Measurements from ENCODE around the gene STAG1. TPM values are rescaled to one million over a fixed set of nuclear protein-coding genes. Genes with fewer than 3 reads are reported as not detected.
"Not testable (repeated sequence)": the region's sequence is repeated elsewhere in the genome, so short reads cannot be mapped to it uniquely, and the experiment has no call there.

STAG1 gene
- total RNA-seq, 2 experiments from 2014 or later: 51.9 to 52.1 TPM

- POLR2A ChIA-PET: no interaction called here
- CTCF ChIA-PET: no interaction called here
Observed at GRCh38 chr3:136714020-136714419, 38.2 kb downstream of the STAG1 start.

GRCh38 chr3:136712941-136713340 lies 39.2 kb downstream of the STAG1 start:
- POLR2A ChIA-PET: no interaction called here
- CTCF ChIA-PET: no interaction called here

GRCh38 chr3:136711888-136712287 lies 40.3 kb downstream of the STAG1 start:
- POLR2A ChIA-PET, CTCF ChIA-PET: not testable (repeated sequence)

GRCh38 chr3:136711277-136711676 lies 40.9 kb downstream of the STAG1 start:
- ChIA-PET CTCF (no interaction called here), POLR2A (no interaction called here)

- POLR2A ChIA-PET, CTCF ChIA-PET: not testable (repeated sequence)
Observed at GRCh38 chr3:136709775-136710174, 42.4 kb downstream of the STAG1 start.

- POLR2A ChIA-PET: no interaction called here
- CTCF ChIA-PET: interaction anchor here (0.6 to 1.4 kb wide), 2 partner anchors 44 to 435 kb away, joined by 3 to 4 read pairs; no protein-coding TSS in a partner anchor
Observed at GRCh38 chr3:136708333-136708985, 43.7 kb downstream of the STAG1 start.

GRCh38 chr3:136703429-136703828 lies 48.7 kb downstream of the STAG1 start:
- ChIA-PET CTCF (no interaction called here), POLR2A (no interaction called here)

- CTCF ChIA-PET: no interaction called here
- POLR2A ChIA-PET: no interaction called here
Observed at GRCh38 chr3:136699271-136699828, 52.8 kb downstream of the STAG1 start.

GRCh38 chr3:136698361-136698760 lies 53.8 kb downstream of the STAG1 start:
- CTCF ChIA-PET: interaction anchor here (0.5 kb wide), 1 partner anchor 293 kb away, joined by 4 read pairs; no protein-coding TSS in a partner anchor
- POLR2A ChIA-PET: no interaction called here

GRCh38 chr3:136696797-136697196 lies 55.4 kb downstream of the STAG1 start:
- CTCF ChIA-PET: no interaction called here
- POLR2A ChIA-PET: no interaction called here

GRCh38 chr3:136694321-136694720 lies 57.9 kb downstream of the STAG1 start:
- ChIA-PET POLR2A (interaction anchor here (0.7 kb wide), 1 partner anchor 95 kb away, joined by 3 read pairs; no protein-coding TSS in a partner anchor), CTCF (interaction anchor here (1.2 kb wide), 1 partner anchor 58 kb away, joined by 3 read pairs; no protein-coding TSS in a partner anchor)

- CTCF ChIA-PET: interaction anchor here (0.7 to 1.3 kb wide), 3 partner anchors 15 to 62 kb away, joined by 3 read pairs; partner anchors contain the start of gene STAG1
- POLR2A ChIA-PET: no interaction called here
Observed at GRCh38 chr3:136690599-136690998, 61.6 kb downstream of the STAG1 start.

GRCh38 chr3:136685882-136686281 lies 66.3 kb downstream of the STAG1 start:
- CTCF ChIA-PET: interaction anchor here (1.5 kb wide), 1 partner anchor 66 kb away, joined by 3 read pairs; the partner anchor contains the start of gene STAG1
- POLR2A ChIA-PET: no interaction called here

GRCh38 chr3:136682740-136683312 lies 69.4 kb downstream of the STAG1 start:
- ChIA-PET CTCF (no interaction called here), POLR2A (no interaction called here)

GRCh38 chr3:136678981-136679380 lies 73.2 kb downstream of the STAG1 start:
- ChIA-PET CTCF (interaction anchor here (0.6 to 0.7 kb wide), 2 partner anchors 183 to 1696 kb away, joined by 3 to 4 read pairs; no protein-coding TSS in a partner anchor), POLR2A (no interaction called here)

GRCh38 chr3:136676009-136676408 lies 76.2 kb downstream of the STAG1 start:
- ChIA-PET CTCF (no interaction called here), POLR2A (no interaction called here)

GRCh38 chr3:136675150-136675858 lies 76.9 kb downstream of the STAG1 start:
- POLR2A ChIA-PET: no interaction called here
- CTCF ChIA-PET: interaction anchor here (1.0 kb wide), 1 partner anchor 15 kb away, joined by 3 read pairs; no protein-coding TSS in a partner anchor

- CTCF ChIA-PET: no interaction called here
- POLR2A ChIA-PET: no interaction called here
Observed at GRCh38 chr3:136672457-136672856, 79.7 kb downstream of the STAG1 start.

- CTCF ChIA-PET: interaction anchor here (0.6 kb wide), 1 partner anchor 233 kb away, joined by 5 read pairs; no protein-coding TSS in a partner anchor
Observed at GRCh38 chr3:136671921-136672320, 80.3 kb downstream of the STAG1 start.

GRCh38 chr3:136670166-136670565 lies 82.0 kb downstream of the STAG1 start:
- POLR2A ChIA-PET: interaction anchor here (0.7 kb wide), 1 partner anchor 142 kb away, joined by 3 read pairs; no protein-coding TSS in a partner anchor
- CTCF ChIA-PET: no interaction called here

More at GRCh38 chr3:136671921-136672320, 80.3 kb downstream of the STAG1 start:
- POLR2A ChIA-PET: no interaction called here
